ENCODE data around the gene GPC5. TPM values are rescaled to one million over a fixed set of nuclear protein-coding genes. Genes with fewer than 3 reads are reported as not detected.

The GPC5 gene
- total RNA-seq, 1 donor from 2014 or later, result 0.17 TPM

DNA sequence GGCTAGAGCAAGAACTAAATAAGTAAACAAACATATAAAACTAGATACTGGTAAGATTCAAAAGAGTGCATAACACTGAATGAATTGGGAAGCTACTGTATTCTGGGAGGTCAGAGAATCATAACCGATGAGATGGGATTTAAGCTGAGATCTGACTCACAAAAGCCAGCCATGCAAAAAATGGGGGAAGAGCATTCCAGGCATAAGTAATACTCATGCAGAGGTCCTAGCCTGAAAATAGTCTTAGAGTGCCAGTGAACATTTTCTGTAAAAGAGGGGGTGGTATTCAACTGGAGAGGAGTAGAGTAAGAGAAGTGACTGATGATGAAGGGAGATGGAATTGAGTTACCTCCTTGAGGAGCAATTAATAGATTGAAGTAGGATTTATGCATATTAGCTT lies 956.2 kb downstream of the GPC5 start:
- TF ChIP-seq, protein P1, sequence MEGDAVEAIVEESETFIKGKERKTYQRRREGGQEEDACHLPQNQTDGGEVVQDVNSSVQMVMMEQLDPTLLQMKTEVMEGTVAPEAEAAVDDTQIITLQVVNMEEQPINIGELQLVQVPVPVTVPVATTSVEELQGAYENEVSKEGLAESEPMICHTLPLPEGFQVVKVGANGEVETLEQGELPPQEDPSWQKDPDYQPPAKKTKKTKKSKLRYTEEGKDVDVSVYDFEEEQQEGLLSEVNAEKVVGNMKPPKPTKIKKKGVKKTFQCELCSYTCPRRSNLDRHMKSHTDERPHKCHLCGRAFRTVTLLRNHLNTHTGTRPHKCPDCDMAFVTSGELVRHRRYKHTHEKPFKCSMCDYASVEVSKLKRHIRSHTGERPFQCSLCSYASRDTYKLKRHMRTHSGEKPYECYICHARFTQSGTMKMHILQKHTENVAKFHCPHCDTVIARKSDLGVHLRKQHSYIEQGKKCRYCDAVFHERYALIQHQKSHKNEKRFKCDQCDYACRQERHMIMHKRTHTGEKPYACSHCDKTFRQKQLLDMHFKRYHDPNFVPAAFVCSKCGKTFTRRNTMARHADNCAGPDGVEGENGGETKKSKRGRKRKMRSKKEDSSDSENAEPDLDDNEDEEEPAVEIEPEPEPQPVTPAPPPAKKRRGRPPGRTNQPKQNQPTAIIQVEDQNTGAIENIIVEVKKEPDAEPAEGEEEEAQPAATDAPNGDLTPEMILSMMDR (IDR thresholded peaks at IDR 0.05; ENCODE audit: insufficient read depth, low read length, poor library complexity, severe bottlenecking), result no peak
- no peak overlapping the region for H3K4me3 ChIP-seq (ENCODE audit: low read depth, low read length)
- DNase-seq (ENCODE audit: low read depth), result peak; percentile 14
- no peaks in the 10 kb centered on the region for H3K36me3 ChIP-seq (ENCODE audit: control insufficient read depth, insufficient read depth, low read length)
- H3K27me3 ChIP-seq (ENCODE audit: control insufficient read depth, insufficient read depth, low read length), result no peaks in the 10 kb centered on the region

DNA sequence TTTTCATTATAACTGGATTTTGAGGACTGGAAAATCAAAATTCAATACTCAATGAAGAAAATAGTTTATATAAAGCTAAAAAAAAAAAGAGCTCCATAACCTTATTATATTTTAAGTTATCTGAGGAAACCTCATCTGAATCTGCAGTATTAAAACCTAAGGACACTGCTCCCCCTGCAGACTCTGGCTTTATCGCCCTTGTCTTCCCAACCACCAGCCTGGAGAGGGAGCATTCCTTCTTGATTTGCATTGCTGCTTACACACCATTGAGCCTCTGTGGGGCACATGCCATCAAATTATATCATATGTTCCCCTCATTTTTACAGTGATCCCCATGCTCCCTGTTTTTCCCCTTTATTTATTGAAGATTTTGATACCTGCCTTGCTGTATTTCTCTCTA lies 956.8 kb downstream of the GPC5 start:
- DNase-seq (ENCODE audit: low read depth), result no peak
- Histone ChIP-seq H3K36me3 (ENCODE audit: control insufficient read depth, insufficient read depth, low read length) (no peaks in the 10 kb centered on the region), H3K27me3 (ENCODE audit: control insufficient read depth, insufficient read depth, low read length) (no peaks in the 10 kb centered on the region), H3K4me3 (ENCODE audit: low read depth, low read length) (no peak overlapping the region)
- TF ChIP-seq, protein P1 (IDR thresholded peaks at IDR 0.05; ENCODE audit: insufficient read depth, low read length, poor library complexity, severe bottlenecking), result peak; percentile 43

DNA sequence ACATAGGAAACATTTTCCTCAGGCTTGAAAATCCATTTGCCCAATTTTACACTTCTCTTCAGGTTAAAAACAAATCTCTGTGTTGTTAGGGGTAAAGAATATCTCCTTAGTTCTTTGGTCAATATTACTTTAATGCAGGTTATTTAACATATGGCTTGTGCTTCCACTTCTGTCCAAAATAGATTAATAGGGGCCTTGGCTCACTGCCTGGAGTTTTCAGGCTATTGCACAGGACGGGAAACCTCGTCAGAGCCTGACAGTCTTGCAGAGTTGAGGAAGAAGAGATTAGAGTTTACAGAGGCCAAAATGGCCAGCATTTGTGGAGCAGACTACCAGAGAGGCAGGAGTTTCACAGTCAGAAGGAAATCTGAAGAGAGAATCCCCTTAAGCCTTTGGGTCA lies 964.3 kb downstream of the GPC5 start:
- Histone ChIP-seq H3K4me3 (ENCODE audit: low read depth, low read length) (no peak overlapping the region), H3K27me3 (ENCODE audit: control insufficient read depth, insufficient read depth, low read length) (no peaks in the 10 kb centered on the region), H3K36me3 (ENCODE audit: control insufficient read depth, insufficient read depth, low read length) (no peaks in the 10 kb centered on the region)
- TF ChIP-seq, protein P1 (IDR thresholded peaks at IDR 0.05; ENCODE audit: insufficient read depth, low read length, poor library complexity, severe bottlenecking), result no peak
- DNase-seq (ENCODE audit: low read depth), result no peak

DNA sequence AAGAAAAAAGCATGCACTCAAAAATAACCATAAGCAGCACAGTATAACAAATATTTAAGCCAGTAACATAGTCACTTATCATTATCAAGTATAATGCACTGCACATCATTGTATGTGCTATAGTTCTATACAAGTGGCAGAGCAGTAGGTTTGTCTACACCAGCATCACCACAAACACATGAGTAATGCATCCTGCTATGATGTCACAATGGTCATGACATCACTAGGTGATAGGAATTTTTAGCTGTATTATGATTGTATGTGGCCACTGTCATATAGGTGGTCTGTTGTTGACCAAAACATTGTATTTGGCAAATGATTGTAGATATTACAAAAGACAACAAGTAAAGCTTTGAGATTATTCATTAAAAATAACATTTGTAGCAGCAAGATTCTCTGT lies 967.5 kb downstream of the GPC5 start:
- Histone ChIP-seq H3K27me3 (ENCODE audit: control insufficient read depth, insufficient read depth, low read length) (no peaks in the 10 kb centered on the region), H3K36me3 (ENCODE audit: control insufficient read depth, insufficient read depth, low read length) (no peaks in the 10 kb centered on the region), H3K4me3 (ENCODE audit: low read depth, low read length) (no peak overlapping the region)
- DNase-seq (ENCODE audit: low read depth), result no peak
- TF ChIP-seq, protein P1 (IDR thresholded peaks at IDR 0.05; ENCODE audit: insufficient read depth, low read length, poor library complexity, severe bottlenecking), result no peak

DNA sequence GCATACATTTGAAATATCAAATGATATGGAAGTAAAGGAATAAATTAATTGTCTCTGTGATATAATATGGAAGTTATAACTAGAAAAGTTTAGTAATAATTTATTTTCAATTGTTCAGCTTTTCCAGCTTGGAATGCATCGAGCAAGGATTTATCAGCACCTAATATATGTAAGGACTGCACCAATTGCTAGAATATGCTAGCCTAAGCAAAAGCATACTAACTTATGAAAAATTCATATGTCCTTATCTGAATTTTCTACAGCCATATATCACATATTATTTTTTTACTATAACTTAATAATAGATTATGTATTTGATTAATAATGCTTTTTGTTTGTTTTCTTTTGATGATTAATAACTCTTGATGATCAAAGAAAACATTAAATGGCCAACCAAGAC lies 979.0 kb downstream of the GPC5 start:
- no peak for DNase-seq (ENCODE audit: low read depth)
- no peak overlapping the region for H3K4me3 ChIP-seq (ENCODE audit: low read depth, low read length)
- no peaks in the 10 kb centered on the region for H3K27me3 ChIP-seq (ENCODE audit: control insufficient read depth, insufficient read depth, low read length)
- TF ChIP-seq, protein P1 (IDR thresholded peaks at IDR 0.05; ENCODE audit: insufficient read depth, low read length, poor library complexity, severe bottlenecking), result no peak
- no peaks in the 10 kb centered on the region for H3K36me3 ChIP-seq (ENCODE audit: control insufficient read depth, insufficient read depth, low read length)

DNA sequence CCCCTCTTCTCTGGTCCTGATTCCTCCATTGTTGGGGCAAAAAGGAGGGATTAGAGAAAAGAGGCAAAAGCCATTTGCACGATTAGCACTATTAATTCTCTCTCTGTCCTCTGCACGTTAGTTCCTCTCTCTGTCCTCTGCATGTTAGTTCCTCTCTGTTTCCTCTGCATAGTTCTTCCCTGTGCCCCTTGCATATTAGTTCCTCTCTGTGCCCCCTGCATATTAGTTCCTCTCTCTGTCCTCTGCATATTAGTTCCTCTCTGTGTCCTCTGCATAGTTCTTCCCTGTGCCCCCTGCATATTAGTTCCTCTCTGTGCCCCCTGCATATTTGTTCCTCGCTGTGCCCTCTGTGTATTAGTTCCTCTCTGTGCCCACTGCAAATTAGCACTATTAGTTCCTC lies 981.0 kb downstream of the GPC5 start:
- no peaks in the 10 kb centered on the region for H3K27me3 ChIP-seq (ENCODE audit: control insufficient read depth, insufficient read depth, low read length)
- TF ChIP-seq, protein P1 (IDR thresholded peaks at IDR 0.05; ENCODE audit: insufficient read depth, low read length, poor library complexity, severe bottlenecking), result no peak
- H3K36me3 ChIP-seq (ENCODE audit: control insufficient read depth, insufficient read depth, low read length), result no peaks in the 10 kb centered on the region
- DNase-seq (ENCODE audit: low read depth), result no peak
- H3K4me3 ChIP-seq (ENCODE audit: low read depth, low read length), result no peak overlapping the region
